ENCODE results near the gene AAGAB. TPM values are rescaled to one million over a fixed set of nuclear protein-coding genes. Genes with fewer than 3 reads are reported as not detected.

The AAGAB gene
- total RNA-seq, 1 donor from 2014 or later, result 23.2 TPM

- no peak for ATAC-seq
- peak; percentile 60 for DNase-seq (ENCODE audit: low spot score)
- intact Hi-C loops (cut with DNase I), result no loop called here
Observed at GRCh38 chr15:67180035-67180434, 74.4 kb downstream of the AAGAB start.

- peak; percentile 38 for DNase-seq (ENCODE audit: low spot score)
- intact Hi-C loops (cut with DNase I), result no loop called here
- ATAC-seq, result no peak
Observed at GRCh38 chr15:67179411-67179995, 75.0 kb downstream of the AAGAB start.

GRCh38 chr15:67178569-67179210 is 75.8 kb downstream of the AAGAB start:
- peak; percentile 38 for DNase-seq (ENCODE audit: low spot score)
- ATAC-seq, result no peak
- intact Hi-C loops (cut with DNase I), result no loop called here

GRCh38 chr15:67177752-67178151 is 76.7 kb downstream of the AAGAB start:
- ATAC-seq, result no peak
- intact Hi-C loops (cut with DNase I), result no loop called here

GRCh38 chr15:67176195-67176971 is 78.1 kb downstream of the AAGAB start:
- ATAC-seq, result no peak
- intact Hi-C loops (cut with DNase I), result no loop called here
- DNase-seq (ENCODE audit: low spot score), result peak; percentile 71

More at GRCh38 chr15:67177752-67178151, 76.7 kb downstream of the AAGAB start:
- peak; percentile 41 for DNase-seq (ENCODE audit: low spot score)

- ATAC-seq (peak; percentile 80), DNase-seq (ENCODE audit: low spot score) (peak; percentile 74)
- intact Hi-C loops (cut with DNase I), result no loop called here
Observed at GRCh38 chr15:67175643-67176071, 78.8 kb downstream of the AAGAB start.

GRCh38 chr15:67174864-67175573 is 79.4 kb downstream of the AAGAB start:
- ATAC-seq, result no peak
- intact Hi-C loops (cut with DNase I), result no loop called here

GRCh38 chr15:67174446-67174845 is 80.0 kb downstream of the AAGAB start:
- DNase-seq (ENCODE audit: low spot score) (peak; percentile 43), ATAC-seq (no peak)
- intact Hi-C loops (cut with DNase I), result no loop called here

More at GRCh38 chr15:67174864-67175573, 79.4 kb downstream of the AAGAB start:
- DNase-seq (ENCODE audit: low spot score), result peak; percentile 47

GRCh38 chr15:67173786-67174185 is 80.7 kb downstream of the AAGAB start:
- ATAC-seq, result no peak
- peak; percentile 45 for DNase-seq (ENCODE audit: low spot score)
- intact Hi-C loops (cut with DNase I), result no loop called here

GRCh38 chr15:67173005-67173404 is 81.5 kb downstream of the AAGAB start:
- intact Hi-C loops (cut with DNase I), result no loop called here
- DNase-seq (ENCODE audit: low spot score), result no peak
- ATAC-seq, result no peak

GRCh38 chr15:67172172-67172571 is 82.3 kb downstream of the AAGAB start:
- DNase-seq (ENCODE audit: low spot score) (no peak), ATAC-seq (no peak)
- intact Hi-C loops (cut with DNase I), result no loop called here

GRCh38 chr15:67171471-67171870 is 83.0 kb downstream of the AAGAB start:
- ATAC-seq (no peak), DNase-seq (ENCODE audit: low spot score) (no peak)
- intact Hi-C loops (cut with DNase I), result no loop called here

GRCh38 chr15:67170143-67170925 is 84.1 kb downstream of the AAGAB start:
- intact Hi-C loops (cut with DNase I), result no loop called here
- DNase-seq (ENCODE audit: low spot score) (peak; percentile 65), ATAC-seq (no peak)

- no peak for ATAC-seq
- DNase-seq (ENCODE audit: low spot score), result peak; percentile 42
- intact Hi-C loops (cut with DNase I), result no loop called here
Observed at GRCh38 chr15:67168694-67169093, 85.8 kb downstream of the AAGAB start.

GRCh38 chr15:67167091-67167490 is 87.4 kb downstream of the AAGAB start:
- no peak for ATAC-seq
- DNase-seq (ENCODE audit: low spot score), result peak; percentile 47
- intact Hi-C loops (cut with DNase I), result no loop called here

- intact Hi-C loops (cut with DNase I), result no loop called here
- DNase-seq (ENCODE audit: low spot score) (no peak), ATAC-seq (no peak)
Observed at GRCh38 chr15:67166280-67167009, 88.0 kb downstream of the AAGAB start.

- ATAC-seq, result peak; percentile 85
- peak; percentile 77 for DNase-seq (ENCODE audit: low spot score)
- intact Hi-C loops (cut with DNase I), result no loop called here
Observed at GRCh38 chr15:67165254-67166253, 88.9 kb downstream of the AAGAB start.

Data from sciatic nerve (tissue), 2 donors.